GM12864 (cell line): Measurements from ENCODE around the gene B4GALT7.
"Not testable (repeated sequence)": the region's sequence is repeated elsewhere in the genome, so short reads cannot be mapped to it uniquely, and the experiment has no call there.

Experiments used
- DNase-seq: peaks from one replicate; pipeline ENCODE4 v3.0.0-alpha.2; 2011; ENCODE audit warnings: low read depth
- H3K4me3 ChIP-seq: 2 replicates; pipeline ENCODE4 v1.5.1; 2011; ENCODE audit warnings: mild to moderate bottlenecking, low read depth, low read length, control low read depth
- CTCF ChIP-seq: IDR thresholded peaks from 2 replicates; pipeline ENCODE4 v1.5.1; 2011; ENCODE audit warnings: low read depth, mild to moderate bottlenecking, moderate library complexity, low read length, control low read depth, inconsistent platforms; ENCODE audit errors: missing control alignments

Gene B4GALT7

DNA sequence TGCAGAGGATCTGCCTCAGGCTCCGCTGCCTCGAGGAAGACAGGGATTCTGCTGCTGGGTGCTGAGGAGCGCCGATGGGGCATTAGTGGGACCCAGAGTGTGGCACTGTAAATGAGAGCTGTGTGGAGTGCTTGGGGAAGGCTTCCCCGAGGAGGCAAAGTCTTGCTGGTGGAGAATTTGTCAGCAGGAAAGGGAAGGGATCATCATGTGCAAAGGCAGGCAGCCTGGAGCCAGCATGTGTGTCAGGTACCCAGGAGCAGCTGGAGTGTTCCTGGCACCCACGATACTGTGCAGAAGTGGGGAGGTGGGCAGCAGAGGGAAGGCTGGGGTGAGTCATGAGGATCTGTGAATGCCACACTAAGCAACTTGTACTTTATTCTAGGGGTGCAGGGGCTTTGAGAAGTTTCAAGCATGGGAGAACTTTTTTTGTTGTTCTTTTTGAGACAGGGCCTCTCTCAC lies 12.3 kb downstream of the B4GALT7 start:
- H3K4me3 ChIP-seq, result no peak overlapping the region
- no peak for DNase-seq
- no peak for TF ChIP-seq CTCF

DNA sequence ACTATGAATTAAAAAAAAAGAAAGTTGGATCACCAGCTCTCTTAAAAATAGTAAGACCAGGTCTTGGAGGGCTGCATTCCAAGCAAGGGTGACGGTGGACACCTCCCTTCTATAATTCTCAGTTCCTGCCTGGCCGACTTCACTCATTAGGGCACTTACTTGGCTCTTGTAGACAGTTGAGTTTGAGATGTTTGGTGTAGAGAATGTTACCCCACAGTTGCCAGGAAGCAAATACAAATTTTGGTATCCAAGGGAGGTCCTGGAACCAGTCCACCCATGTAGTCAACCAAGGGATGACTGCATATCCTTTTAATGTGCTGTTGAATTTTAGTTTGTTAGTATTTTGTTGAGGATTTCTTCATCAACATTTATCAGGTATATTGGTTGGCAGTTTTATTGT lies 20.6 kb downstream of the B4GALT7 start:
- DNase-seq, result no peak
- no peak for TF ChIP-seq CTCF
- no peak overlapping the region for H3K4me3 ChIP-seq

DNA sequence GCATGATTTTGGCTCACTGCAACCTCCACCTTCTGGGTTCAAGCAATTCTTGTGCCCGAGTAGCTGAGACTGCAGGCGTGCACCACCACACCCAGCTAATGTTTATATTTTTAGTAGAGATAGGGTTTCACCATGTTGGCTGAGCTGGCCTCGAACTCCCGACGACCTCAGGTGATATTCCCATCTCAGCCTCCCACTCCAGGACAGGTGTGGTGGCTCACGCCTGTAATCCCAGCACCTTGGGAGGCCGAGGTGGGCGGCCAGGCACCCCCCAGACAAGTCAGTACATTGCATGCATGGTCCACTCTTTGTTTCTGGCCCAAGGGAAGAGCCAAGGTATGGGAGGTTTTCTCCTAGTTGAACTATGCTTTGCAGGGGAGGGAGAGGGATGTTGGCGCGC lies 24.2 kb downstream of the B4GALT7 start:
- not testable (repeated sequence) for H3K4me3 ChIP-seq, DNase-seq

- DNase-seq, H3K4me3 ChIP-seq: not testable (repeated sequence)
Observed at GRCh38 chr5:177630186-177630585, 30.3 kb downstream of the B4GALT7 start.

DNA sequence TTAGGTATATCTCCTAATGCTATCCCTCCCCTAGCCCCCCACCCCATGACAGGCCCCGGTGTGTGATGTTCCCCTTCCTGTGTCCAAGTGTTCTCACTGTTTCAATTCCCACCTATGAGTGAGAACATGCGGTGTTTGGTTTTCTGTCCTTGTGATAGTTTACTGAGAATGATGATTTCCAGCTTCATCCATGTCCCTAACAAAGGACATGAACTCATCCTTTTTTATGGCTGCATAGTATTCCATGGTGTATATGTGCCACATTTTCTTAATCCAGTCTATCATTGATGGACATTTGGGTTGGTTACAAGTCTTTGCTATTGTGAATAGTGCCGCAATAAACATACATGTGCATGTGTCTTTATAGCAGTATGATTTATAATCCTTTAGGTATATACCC lies 35.0 kb downstream of the B4GALT7 start:
- H3K4me3 ChIP-seq, DNase-seq: not testable (repeated sequence)

DNA sequence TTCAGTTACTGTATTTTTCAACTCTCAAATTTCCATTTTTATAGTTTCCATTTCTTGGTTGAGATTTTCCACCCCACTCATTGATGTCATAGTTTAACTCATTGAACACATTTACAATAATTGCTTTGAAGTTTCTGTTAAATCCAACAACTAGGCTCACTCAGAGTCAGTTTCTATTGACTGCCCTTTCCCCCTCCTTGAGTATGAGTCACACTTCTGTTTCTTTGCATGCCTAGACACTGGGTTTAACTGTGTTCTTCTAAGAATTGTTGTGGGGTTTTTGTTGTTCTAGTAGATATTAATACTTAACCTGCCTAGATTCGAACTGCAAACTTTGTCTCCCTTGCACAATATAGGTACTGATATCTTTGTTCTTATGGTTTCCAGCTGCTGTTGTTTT lies 45.5 kb downstream of the B4GALT7 start:
- H3K4me3 ChIP-seq, DNase-seq: not testable (repeated sequence)

DNA sequence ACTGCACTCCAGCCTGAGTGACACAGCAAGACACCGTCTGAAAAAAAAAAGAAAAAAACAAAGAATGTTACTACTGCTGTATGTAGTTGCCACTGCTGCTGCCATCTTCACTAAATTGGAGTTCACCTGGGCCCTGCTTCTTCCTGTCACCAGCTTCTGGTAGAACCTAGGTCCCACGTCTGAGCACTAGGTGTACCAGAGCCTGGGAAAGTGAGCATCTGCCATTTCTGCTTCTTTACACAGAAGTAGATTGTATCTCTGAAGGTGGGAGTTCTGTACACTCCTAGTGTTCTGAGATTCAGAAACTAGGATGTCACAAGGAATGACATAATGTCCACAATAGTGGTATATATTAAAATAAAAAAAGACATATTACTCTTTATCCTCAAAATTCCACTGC lies 51.3 kb downstream of the B4GALT7 start:
- H3K4me3 ChIP-seq, DNase-seq: not testable (repeated sequence)

DNA sequence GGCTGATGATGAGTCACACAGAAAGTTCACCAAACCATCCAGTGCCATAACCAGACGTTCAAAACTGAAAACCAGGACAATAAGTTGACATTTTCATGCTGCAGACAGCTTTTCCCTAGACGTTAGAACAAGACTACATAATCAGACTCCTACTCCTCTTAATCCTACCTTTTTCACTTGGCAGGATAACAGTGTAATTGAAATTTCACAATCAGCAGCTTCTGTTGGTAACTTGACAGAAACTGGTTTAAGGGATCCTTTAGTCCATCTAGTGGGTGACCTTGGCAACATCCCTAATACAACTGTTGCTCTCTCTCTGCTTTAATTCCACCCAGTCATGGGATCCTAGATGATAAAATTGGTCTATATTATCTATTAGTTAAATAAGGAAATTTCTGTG lies 57.9 kb downstream of the B4GALT7 start:
- DNase-seq, H3K4me3 ChIP-seq: not testable (repeated sequence)

GRCh38 chr5:177658542-177658941 lies 58.6 kb downstream of the B4GALT7 start:
- DNase-seq, H3K4me3 ChIP-seq: not testable (repeated sequence)
